Stimulated activated CD8-positive, alpha-beta memory T cell treated with anti-CD3 and anti-CD28 coated beads, Interleukin-7, amount 100 ng/mL, for 4 hours (primary cell): ENCODE measurements around the gene LRRC41.
"Not testable (repeated sequence)": the region's sequence is repeated elsewhere in the genome, so short reads cannot be mapped to it uniquely, and the experiment has no call there.

Experiments used
- DNase-seq, 2 donors: peaks; one replicate each; pipeline ENCODE4 v3.0.0-alpha.2; 2020; ENCODE audit warnings: low read depth in 2 of 2

LRRC41 gene

GRCh38 chr1:46285730-46286477 is 17.5 kb downstream of the LRRC41 start:
- peak in 1 of 2 donors; percentile 17 for DNase-seq

GRCh38 chr1:46284597-46285564 is 18.5 kb downstream of the LRRC41 start:
- no peak for DNase-seq

GRCh38 chr1:46284058-46284457 is 19.4 kb downstream of the LRRC41 start:
- no peak for DNase-seq

GRCh38 chr1:46281021-46281420 is 22.4 kb downstream of the LRRC41 start:
- DNase-seq, result no peak

- DNase-seq, result no peak
These were observed 23.3 kb downstream of the LRRC41 start for GRCh38 chr1:46280092-46280491.

- no peak for DNase-seq
These were observed 24.6 kb downstream of the LRRC41 start for GRCh38 chr1:46278807-46279206.

- DNase-seq, result no peak
These were observed 25.6 kb downstream of the LRRC41 start for GRCh38 chr1:46277658-46278373.

GRCh38 chr1:46275030-46275337 is 28.4 kb downstream of the LRRC41 start:
- DNase-seq, result no peak

- DNase-seq, result no peak
These were observed 29.0 kb downstream of the LRRC41 start for GRCh38 chr1:46274225-46275029.

GRCh38 chr1:46268578-46268977 is 34.8 kb downstream of the LRRC41 start:
- DNase-seq, result no peak

- no peak for DNase-seq
These were observed 40.3 kb downstream of the LRRC41 start for GRCh38 chr1:46263146-46263545.

- DNase-seq, result no peak
These were observed 40.9 kb downstream of the LRRC41 start for GRCh38 chr1:46262508-46262907.

GRCh38 chr1:46256523-46256922 is 46.9 kb downstream of the LRRC41 start:
- no peak for DNase-seq

- DNase-seq, result no peak
These were observed 48.7 kb downstream of the LRRC41 start for GRCh38 chr1:46254668-46255067.

GRCh38 chr1:46248122-46248920 is 55.1 kb downstream of the LRRC41 start:
- DNase-seq, result no peak

GRCh38 chr1:46247436-46248121 is 55.8 kb downstream of the LRRC41 start, which contains the start of gene RAD54L:
TSS of gene RAD54L (plus strand) at chr1:46247763. CDS start at chr1:46248406, 643 bp downstream.
- DNase-seq, result peak; percentile 93 to 95

- peak; percentile 44 to 53 for DNase-seq
These were observed 56.6 kb downstream of the LRRC41 start for GRCh38 chr1:46246548-46247435.

GRCh38 chr1:46246136-46246535 is 57.3 kb downstream of the LRRC41 start:
- DNase-seq, result not testable (repeated sequence)
